ENCODE data around the gene PRDM16.

PRDM16 gene

GRCh38 chr1:3316340-3316943, 247.4 kb downstream of the PRDM16 start:
- in situ Hi-C loops (cut with MboI; ENCODE audit: low sequenced_read_pairs, unreplicated experiment): no loop called here
- TF ChIP-seq, protein P1, sequence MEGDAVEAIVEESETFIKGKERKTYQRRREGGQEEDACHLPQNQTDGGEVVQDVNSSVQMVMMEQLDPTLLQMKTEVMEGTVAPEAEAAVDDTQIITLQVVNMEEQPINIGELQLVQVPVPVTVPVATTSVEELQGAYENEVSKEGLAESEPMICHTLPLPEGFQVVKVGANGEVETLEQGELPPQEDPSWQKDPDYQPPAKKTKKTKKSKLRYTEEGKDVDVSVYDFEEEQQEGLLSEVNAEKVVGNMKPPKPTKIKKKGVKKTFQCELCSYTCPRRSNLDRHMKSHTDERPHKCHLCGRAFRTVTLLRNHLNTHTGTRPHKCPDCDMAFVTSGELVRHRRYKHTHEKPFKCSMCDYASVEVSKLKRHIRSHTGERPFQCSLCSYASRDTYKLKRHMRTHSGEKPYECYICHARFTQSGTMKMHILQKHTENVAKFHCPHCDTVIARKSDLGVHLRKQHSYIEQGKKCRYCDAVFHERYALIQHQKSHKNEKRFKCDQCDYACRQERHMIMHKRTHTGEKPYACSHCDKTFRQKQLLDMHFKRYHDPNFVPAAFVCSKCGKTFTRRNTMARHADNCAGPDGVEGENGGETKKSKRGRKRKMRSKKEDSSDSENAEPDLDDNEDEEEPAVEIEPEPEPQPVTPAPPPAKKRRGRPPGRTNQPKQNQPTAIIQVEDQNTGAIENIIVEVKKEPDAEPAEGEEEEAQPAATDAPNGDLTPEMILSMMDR (IDR thresholded peaks at IDR 0.05; ENCODE audit: borderline replicate concordance, control extremely low read depth, extremely low read depth, insufficient read depth, missing control alignments): no peak
- DNase-seq (ENCODE audit: low spot score): no peak

GRCh38 chr1:3317456-3317855, 248.5 kb downstream of the PRDM16 start:
- in situ Hi-C loops (cut with MboI; ENCODE audit: low sequenced_read_pairs, unreplicated experiment): no loop called here
- DNase-seq (ENCODE audit: low spot score): no peak
- TF ChIP-seq, protein P1 (IDR thresholded peaks at IDR 0.05; ENCODE audit: borderline replicate concordance, control extremely low read depth, extremely low read depth, insufficient read depth, missing control alignments): no peak

DNA sequence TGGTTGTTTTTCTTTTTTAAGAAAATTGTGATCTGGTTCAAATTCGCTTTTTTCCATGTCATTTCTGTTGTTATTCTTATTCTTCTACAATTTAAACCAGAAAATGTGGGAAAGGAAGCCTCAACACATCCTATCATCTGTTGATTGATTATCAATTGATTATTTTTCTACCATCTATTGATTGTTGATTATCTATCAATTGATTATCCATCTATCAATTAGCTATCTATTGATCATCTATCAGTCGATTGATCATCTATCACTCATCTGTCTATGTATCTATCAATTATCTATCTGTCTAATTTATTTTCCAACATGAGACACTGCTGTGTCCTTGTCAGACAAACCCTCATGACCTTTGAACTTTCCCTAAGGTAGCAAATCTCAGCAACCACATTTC, 249.3 kb downstream of the PRDM16 start:
- in situ Hi-C loops (cut with MboI; ENCODE audit: low sequenced_read_pairs, unreplicated experiment): no loop called here

GRCh38 chr1:3319874-3320245, 250.9 kb downstream of the PRDM16 start:
- in situ Hi-C loops (cut with MboI; ENCODE audit: low sequenced_read_pairs, unreplicated experiment): no loop called here
- DNase-seq (ENCODE audit: low spot score): peak; percentile 73
- TF ChIP-seq, protein P1 (IDR thresholded peaks at IDR 0.05; ENCODE audit: borderline replicate concordance, control extremely low read depth, extremely low read depth, insufficient read depth, missing control alignments): no peak

More for the DNA sequence above, 249.3 kb downstream of the PRDM16 start:
- no peak for DNase-seq (ENCODE audit: low spot score)
- TF ChIP-seq, protein P1 (IDR thresholded peaks at IDR 0.05; ENCODE audit: borderline replicate concordance, control extremely low read depth, extremely low read depth, insufficient read depth, missing control alignments): no peak

DNA sequence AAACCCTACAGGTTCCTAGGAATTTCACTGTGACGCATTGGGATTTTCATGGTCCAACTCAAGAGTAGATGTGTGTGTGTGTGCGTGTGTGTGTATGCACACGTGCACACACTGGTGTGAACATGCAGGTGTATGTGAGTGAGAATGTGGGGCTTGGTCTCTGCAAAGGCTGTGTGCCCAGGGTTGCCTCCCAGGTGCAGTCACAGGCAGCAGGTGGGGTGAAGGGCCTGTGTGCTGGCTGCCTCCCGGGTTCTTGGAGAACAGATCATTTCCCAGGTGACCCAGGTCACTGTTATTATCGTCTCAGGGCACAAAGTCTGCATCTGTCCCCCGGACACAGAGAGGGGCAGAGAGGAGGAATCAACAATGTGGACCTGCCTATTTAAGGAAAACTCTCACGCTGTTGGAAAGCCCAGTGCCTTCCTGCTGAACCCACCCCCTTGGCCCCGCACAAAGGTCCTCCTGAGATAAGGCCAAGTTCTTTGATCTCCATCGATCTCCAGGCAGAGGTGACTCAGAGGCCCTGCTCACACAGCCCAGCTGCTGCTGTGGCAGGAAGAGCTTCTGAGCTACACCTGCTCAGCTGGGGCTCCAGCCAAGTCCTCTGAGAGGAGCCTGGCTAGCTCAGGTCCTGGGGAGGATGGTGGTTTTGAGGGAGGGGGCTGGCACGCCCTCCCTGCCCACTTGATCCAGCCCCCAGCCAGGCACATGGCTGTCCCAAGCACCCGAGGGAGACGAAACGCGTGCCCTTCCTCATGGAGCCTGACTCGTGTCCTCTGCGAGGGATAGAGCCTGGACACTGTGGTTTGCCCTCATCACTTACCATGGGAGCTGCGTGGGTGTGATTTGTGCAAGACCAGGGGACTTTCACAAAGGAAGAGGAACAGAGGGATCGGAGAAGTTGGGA, 251.5 kb downstream of the PRDM16 start:
- no peak for DNase-seq (ENCODE audit: low spot score)
- in situ Hi-C loops (cut with MboI; ENCODE audit: low sequenced_read_pairs, unreplicated experiment): no loop called here
- TF ChIP-seq, protein P1 (IDR thresholded peaks at IDR 0.05; ENCODE audit: borderline replicate concordance, control extremely low read depth, extremely low read depth, insufficient read depth, missing control alignments): no peak

DNA sequence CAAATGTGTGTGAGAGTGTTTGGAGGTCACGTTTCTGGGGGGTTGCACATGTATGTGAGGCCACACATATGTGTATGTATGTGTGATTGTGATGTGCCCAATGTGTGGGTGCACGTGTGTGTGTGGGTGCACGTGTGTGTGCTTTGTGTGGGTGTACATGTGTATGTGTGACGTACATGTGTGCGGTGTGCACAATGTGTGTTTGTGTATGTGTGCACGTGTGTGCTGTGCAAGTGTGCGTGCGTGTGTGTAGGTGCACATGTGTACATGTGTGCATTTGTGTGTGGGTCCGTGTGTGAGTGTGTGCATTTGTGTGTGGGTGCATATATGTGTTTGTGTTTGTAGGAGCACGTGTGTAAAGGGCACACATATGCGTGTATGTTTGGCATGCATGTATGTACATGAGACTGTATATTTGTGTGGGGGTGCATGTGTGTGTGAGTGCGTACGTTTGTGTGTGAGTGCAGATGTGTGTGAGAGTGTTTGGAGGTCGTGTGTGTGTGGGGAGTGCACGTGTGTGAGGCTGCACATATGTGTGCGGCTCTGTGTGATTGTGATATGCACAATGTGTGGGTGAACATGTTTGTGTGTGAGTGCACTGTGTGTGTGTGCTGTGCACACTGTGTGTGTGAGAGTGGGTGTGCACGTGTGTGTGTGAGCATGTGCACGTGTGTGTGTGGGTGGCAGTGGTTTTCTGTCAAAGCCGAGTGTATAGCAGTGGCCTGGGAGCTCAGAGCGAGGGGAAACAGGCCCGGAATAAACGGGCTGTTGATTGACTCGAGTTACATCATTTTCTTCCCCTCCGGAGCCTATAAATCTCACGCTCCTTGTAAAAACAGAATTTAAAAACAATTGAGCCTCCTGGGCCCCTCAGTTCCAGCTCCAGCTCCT, 252.8 kb downstream of the PRDM16 start:
- TF ChIP-seq, protein P1 (IDR thresholded peaks at IDR 0.05; ENCODE audit: borderline replicate concordance, control extremely low read depth, extremely low read depth, insufficient read depth, missing control alignments): no peak
- no peak for DNase-seq (ENCODE audit: low spot score)
- in situ Hi-C loops (cut with MboI; ENCODE audit: low sequenced_read_pairs, unreplicated experiment): no loop called here
